Activated CD8-positive, alpha-beta T cell treated with anti-CD3 and anti-CD28 coated beads for 36 hours (primary cell): Measurements from ENCODE around the gene MON1B. TPM values are rescaled to one million over a fixed set of nuclear protein-coding genes. Genes with fewer than 3 reads are reported as not detected.
"Not testable (repeated sequence)": the region's sequence is repeated elsewhere in the genome, so short reads cannot be mapped to it uniquely, and the experiment has no call there.

Experiments
- ATAC-seq: fragments of 200-7000 bp; cut with Tn5 transposase; one replicate; pipeline ENCODE4 v1.10.0; 2021; ENCODE audit warnings: mild to moderate bottlenecking, moderate library complexity
- CTCF ChIA-PET: fragments of 350-600 bp; sonication (Branson Sonifier 250); formaldehyde crosslinking; loops from one replicate; lab custom pipeline; 2021; ENCODE audit warnings: antibody characterized with exemption; lab: Charles Lee
- POLR2A ChIA-PET: fragments of 350-600 bp; sonication (Branson Sonifier 250); formaldehyde crosslinking; loops from one replicate; lab custom pipeline; 2021; ENCODE audit warnings: antibody characterized with exemption; lab: Charles Lee
- DNase-seq: peaks from one replicate; pipeline ENCODE4 v3.0.0-alpha.2; 2020
- H3K27ac Mint-ChIP-seq: one replicate; pipeline ENCODE4 v1.8.0; 2021; ENCODE audit warnings: mild to moderate bottlenecking, mixed read lengths
- H3K27me3 Mint-ChIP-seq: one replicate; pipeline ENCODE4 v1.8.0; 2021; ENCODE audit warnings: mixed read lengths
- H3K36me3 Mint-ChIP-seq: one replicate; pipeline ENCODE4 v1.8.0; 2021; ENCODE audit warnings: low read depth, mixed read lengths
- H3K4me1 Mint-ChIP-seq: one replicate; pipeline ENCODE4 v1.8.0; 2021; ENCODE audit warnings: low read depth, mixed read lengths
- H3K4me3 Mint-ChIP-seq: one replicate; pipeline ENCODE4 v1.8.0; 2021; ENCODE audit warnings: mild to moderate bottlenecking, moderate library complexity, mixed read lengths
- H3K9me3 Mint-ChIP-seq: one replicate; pipeline ENCODE4 v1.8.0; 2021; ENCODE audit warnings: mixed read lengths
- intact Hi-C: fragments of 100-400 bp; cut with micrococcal nuclease; formaldehyde crosslinking; loops from one replicate; pipeline ENCODE4 v1.10.0; 2022
- total RNA-seq, 2 experiments: library from RNA; stranded (reverse); gene quantifications; one replicate each; pipeline ENCODE4 v1.2.3, GENCODE V29; 2021
- TF ChIP-seq, protein P1 (sequence below): fragments of 200-600 bp; IDR thresholded peaks from one replicate; pipeline ENCODE4 v1.8.0; 2022; ENCODE audit warnings: antibody characterized with exemption, mild to moderate bottlenecking

The MON1B gene
- total RNA-seq, 2 experiments from 2014 or later, result 54.3 to 60.5 TPM

DNA sequence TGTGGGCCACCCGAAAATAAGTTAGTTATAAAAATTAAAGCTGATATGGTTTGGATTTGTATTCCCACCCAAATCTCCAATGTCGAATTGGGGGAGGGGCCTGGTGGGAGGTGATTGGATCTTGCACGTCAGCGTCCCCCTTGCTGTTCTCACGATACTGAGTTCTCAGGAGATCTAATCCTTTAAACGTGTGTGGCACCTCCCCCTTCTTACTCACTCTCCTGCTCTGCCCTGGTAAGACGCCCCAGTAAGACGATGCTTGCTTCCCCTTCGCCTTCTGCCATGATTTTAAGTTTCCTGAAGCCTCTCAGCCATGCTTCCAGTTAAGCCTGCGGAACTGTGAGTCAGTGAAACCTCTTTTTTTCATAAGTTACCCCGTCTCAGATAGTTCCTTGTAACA is 43.6 kb downstream of the MON1B start:
- Mint-ChIP-seq H3K9me3 (no peaks in the 10 kb centered on the region), H3K4me1 (peaks cover 3% of the 10 kb centered on the region), H3K4me3 (no peak overlapping the region), H3K36me3 (no peaks in the 10 kb centered on the region), H3K27ac (no peak overlapping the region), H3K27me3 (peaks cover 21% of the 10 kb centered on the region)
- ChIA-PET CTCF (interaction anchor here (0.9 to 9.0 kb wide), 6 partner anchors 8 to 364 kb away, joined by 3 to 146 read pairs (median 4); no protein-coding TSS in a partner anchor), POLR2A (no interaction called here)
- DNase-seq, result no peak
- ATAC-seq, result no peak
- TF ChIP-seq, protein P1, sequence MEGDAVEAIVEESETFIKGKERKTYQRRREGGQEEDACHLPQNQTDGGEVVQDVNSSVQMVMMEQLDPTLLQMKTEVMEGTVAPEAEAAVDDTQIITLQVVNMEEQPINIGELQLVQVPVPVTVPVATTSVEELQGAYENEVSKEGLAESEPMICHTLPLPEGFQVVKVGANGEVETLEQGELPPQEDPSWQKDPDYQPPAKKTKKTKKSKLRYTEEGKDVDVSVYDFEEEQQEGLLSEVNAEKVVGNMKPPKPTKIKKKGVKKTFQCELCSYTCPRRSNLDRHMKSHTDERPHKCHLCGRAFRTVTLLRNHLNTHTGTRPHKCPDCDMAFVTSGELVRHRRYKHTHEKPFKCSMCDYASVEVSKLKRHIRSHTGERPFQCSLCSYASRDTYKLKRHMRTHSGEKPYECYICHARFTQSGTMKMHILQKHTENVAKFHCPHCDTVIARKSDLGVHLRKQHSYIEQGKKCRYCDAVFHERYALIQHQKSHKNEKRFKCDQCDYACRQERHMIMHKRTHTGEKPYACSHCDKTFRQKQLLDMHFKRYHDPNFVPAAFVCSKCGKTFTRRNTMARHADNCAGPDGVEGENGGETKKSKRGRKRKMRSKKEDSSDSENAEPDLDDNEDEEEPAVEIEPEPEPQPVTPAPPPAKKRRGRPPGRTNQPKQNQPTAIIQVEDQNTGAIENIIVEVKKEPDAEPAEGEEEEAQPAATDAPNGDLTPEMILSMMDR, result no peak
- intact Hi-C loops, result loop anchor here (5.0 kb wide), 1 partner anchor 143 kb away; no protein-coding TSS in a partner anchor

DNA sequence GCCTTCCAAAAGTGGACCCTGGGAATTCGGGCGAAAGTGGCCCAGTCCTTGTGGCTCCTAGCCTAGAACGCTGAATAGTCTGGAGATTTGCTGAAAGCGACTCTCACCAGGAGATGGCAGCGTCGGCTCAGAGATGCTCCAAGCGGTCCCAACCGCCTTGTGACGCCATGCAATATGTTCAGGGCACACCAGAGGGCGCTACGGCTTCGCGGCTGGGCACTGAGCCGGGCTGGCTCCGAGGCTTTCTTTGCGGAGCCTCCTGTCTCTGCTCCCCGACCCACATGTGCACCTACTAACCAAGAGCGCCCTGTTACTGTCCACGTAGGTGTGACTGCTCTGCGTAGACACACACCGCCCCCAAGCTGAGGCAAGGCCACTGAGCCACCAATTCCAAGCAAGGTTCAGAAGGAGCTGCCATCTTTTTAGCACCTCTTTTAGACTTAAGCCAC is 45.1 kb downstream of the MON1B start:
- intact Hi-C loops, result loop anchor here (1.0 to 5.0 kb wide), 2 partner anchors 141 to 348 kb away; no protein-coding TSS in a partner anchor
- DNase-seq (peak; percentile 92), ATAC-seq (peak; percentile 100)
- no peaks in the 10 kb centered on the region for H3K36me3 Mint-ChIP-seq
- peak overlapping the region; percentile 21 for H3K4me3 Mint-ChIP-seq
- CTCF ChIA-PET, result interaction anchor here (0.6 to 9.0 kb wide), 16 partner anchors 8 to 767 kb away, joined by 3 to 146 read pairs (median 4); no protein-coding TSS in a partner anchor
- TF ChIP-seq, protein P1, result peak; percentile 98
- H3K9me3 Mint-ChIP-seq, result no peaks in the 10 kb centered on the region
- H3K27ac Mint-ChIP-seq, result no peak overlapping the region
- POLR2A ChIA-PET, result no interaction called here
- H3K4me1 Mint-ChIP-seq, result peaks cover 3% of the 10 kb centered on the region
- H3K27me3 Mint-ChIP-seq, result peaks cover 16% of the 10 kb centered on the region

DNA sequence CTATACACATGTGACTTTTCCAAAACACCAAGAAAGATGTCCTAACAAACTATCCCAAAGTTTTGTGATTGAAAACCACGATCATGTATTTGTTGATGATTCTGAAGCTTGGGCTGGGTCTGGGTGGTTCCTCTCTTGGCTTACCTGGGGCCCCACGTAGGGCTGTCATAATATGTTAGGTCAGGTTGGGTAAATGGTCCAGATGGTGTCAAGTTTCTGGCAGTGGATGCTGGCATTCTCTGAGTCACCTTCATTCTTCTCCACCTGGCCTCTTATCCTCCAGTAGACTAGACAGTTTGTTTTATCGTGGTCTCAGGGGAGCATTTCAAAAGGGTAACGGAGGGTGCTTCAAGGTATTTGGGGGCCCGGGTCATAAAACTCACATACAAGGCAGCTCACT is 47.6 kb downstream of the MON1B start:
- intact Hi-C loops, result loop anchor here (5.0 kb wide), 1 partner anchor 139 kb away; no protein-coding TSS in a partner anchor
- DNase-seq (no peak), ATAC-seq (no peak)
- H3K36me3 Mint-ChIP-seq, result no peaks in the 10 kb centered on the region
- TF ChIP-seq, protein P1, result no peak
- peaks cover 13% of the 10 kb centered on the region for H3K27me3 Mint-ChIP-seq
- no peak overlapping the region for H3K27ac Mint-ChIP-seq
- H3K9me3 Mint-ChIP-seq, result no peaks in the 10 kb centered on the region
- H3K4me3 Mint-ChIP-seq, result no peak overlapping the region
- peaks cover 3% of the 10 kb centered on the region for H3K4me1 Mint-ChIP-seq
- ChIA-PET CTCF (interaction anchor here (1.1 to 9.0 kb wide), 2 partner anchors 138 to 346 kb away, joined by 3 to 146 read pairs; no protein-coding TSS in a partner anchor), POLR2A (no interaction called here)

GRCh38 chr16:77242471-77242870 is 51.5 kb downstream of the MON1B start:
- DNase-seq, H3K27ac Mint-ChIP-seq, H3K9me3 Mint-ChIP-seq, ATAC-seq, H3K27me3 Mint-ChIP-seq, POLR2A ChIA-PET, H3K4me3 Mint-ChIP-seq, intact Hi-C loops, H3K36me3 Mint-ChIP-seq, H3K4me1 Mint-ChIP-seq, CTCF ChIA-PET: not testable (repeated sequence)

GRCh38 chr16:77246150-77246549 is 55.2 kb downstream of the MON1B start:
- Mint-ChIP-seq H3K36me3 (no peaks in the 10 kb centered on the region), H3K27me3 (peaks cover 1% of the 10 kb centered on the region), H3K27ac (no peak overlapping the region), H3K9me3 (no peaks in the 10 kb centered on the region), H3K4me3 (no peak overlapping the region), H3K4me1 (no peaks in the 10 kb centered on the region)
- DNase-seq (no peak), ATAC-seq (no peak)
- intact Hi-C loops, result no loop called here
- TF ChIP-seq, protein P1, result no peak
- ChIA-PET POLR2A (no interaction called here), CTCF (interaction anchor here (1.1 to 2.4 kb wide), 2 partner anchors 10 to 338 kb away, joined by 3 to 6 read pairs; no protein-coding TSS in a partner anchor)
